K562 (cell line): Measurements from ENCODE around the gene MTX3. TPM values are rescaled to one million over a fixed set of nuclear protein-coding genes. Genes with fewer than 3 reads are reported as not detected.

Experiments used
- ERF ChIP-seq: fragments of 450-650 bp; formaldehyde crosslinking; IDR thresholded peaks from 2 replicates; pipeline ENCODE4 v1.4.0; 2020; ENCODE audit warnings: mild to moderate bottlenecking, mixed read lengths
- SREBF2 ChIP-seq: sonication (generic); formaldehyde crosslinking; IDR thresholded peaks from 2 replicates; pipeline ENCODE4 v1.4.0; 2020; ENCODE audit warnings: mild to moderate bottlenecking, missing genetic modification reagents
- polyA plus RNA-seq, 8 experiments: library from polyadenylated mRNA; depleted of rRNA in 4 of 8; stranded (reverse) in 5 of 8; unstranded in 3 of 8; fragments of >200 nt; fragmentation: Nextera tagmentation in 2 of 8; fragmentation: Illumina TruSeq in 1 of 8; extraction: Ambion mirVana in 2 of 8; extraction: Trizol in 1 of 8; gene quantifications; 2 replicates each; pipeline versions ENCODE4 v1.2.1 to v1.2.3, GENCODE V29; 2011 to 2014; ENCODE audit warnings: inconsistent platforms in 1 of 8, missing spikeins in 1 of 8
- total RNA-seq, 7 experiments: library from RNA; depleted of rRNA in 6 of 7; stranded (reverse); fragments of >200 nt in 6 of 7; fragmentation: Illumina TruSeq in 2 of 7; extraction: Trizol in 2 of 7; gene quantifications; 2 replicates each; pipeline versions ENCODE4 v1.2.1 to v1.2.3, GENCODE V29; 2011 to 2021; ENCODE audit warnings: low replicate concordance in 1 of 7
- TF ChIP-seq, protein P1 (sequence below), 3 experiments: IDR thresholded peaks in 2 of 3; conservative IDR thresholded peaks in 1 of 3; 2 replicates each; pipeline ENCODE4 v1.5.1; 2011 to 2012; ENCODE audit warnings: low read length in 3 of 3, mild to moderate bottlenecking in 3 of 3, control low read depth in 2 of 3, improper control_type of control experiment in 1 of 3, inconsistent platforms in 1 of 3, low read depth in 1 of 3, mixed read lengths in 1 of 3, moderate library complexity in 1 of 3; ENCODE audit not compliant: insufficient read depth in 2 of 3
- TF ChIP-seq, protein P2 (sequence below): fragments of 250-450 bp; sonication (Bioruptor Pico); IDR thresholded peaks from 2 replicates; pipeline ENCODE4 v1.4.0; 2020
- TF ChIP-seq, protein P3 (sequence below): sonication (generic); formaldehyde crosslinking; IDR thresholded peaks from 2 replicates; pipeline ENCODE4 v1.8.1; 2023; ENCODE audit warnings: mild to moderate bottlenecking, missing genetic modification reagents

Gene MTX3
- total and polyA plus RNA-seq, 9 of the 15 experiments (the other 6 are each of a cell fraction or from before 2014, with no cell fraction given), result 0.04 to 0.36 (median 0.15) TPM; not detected in 1

DNA sequence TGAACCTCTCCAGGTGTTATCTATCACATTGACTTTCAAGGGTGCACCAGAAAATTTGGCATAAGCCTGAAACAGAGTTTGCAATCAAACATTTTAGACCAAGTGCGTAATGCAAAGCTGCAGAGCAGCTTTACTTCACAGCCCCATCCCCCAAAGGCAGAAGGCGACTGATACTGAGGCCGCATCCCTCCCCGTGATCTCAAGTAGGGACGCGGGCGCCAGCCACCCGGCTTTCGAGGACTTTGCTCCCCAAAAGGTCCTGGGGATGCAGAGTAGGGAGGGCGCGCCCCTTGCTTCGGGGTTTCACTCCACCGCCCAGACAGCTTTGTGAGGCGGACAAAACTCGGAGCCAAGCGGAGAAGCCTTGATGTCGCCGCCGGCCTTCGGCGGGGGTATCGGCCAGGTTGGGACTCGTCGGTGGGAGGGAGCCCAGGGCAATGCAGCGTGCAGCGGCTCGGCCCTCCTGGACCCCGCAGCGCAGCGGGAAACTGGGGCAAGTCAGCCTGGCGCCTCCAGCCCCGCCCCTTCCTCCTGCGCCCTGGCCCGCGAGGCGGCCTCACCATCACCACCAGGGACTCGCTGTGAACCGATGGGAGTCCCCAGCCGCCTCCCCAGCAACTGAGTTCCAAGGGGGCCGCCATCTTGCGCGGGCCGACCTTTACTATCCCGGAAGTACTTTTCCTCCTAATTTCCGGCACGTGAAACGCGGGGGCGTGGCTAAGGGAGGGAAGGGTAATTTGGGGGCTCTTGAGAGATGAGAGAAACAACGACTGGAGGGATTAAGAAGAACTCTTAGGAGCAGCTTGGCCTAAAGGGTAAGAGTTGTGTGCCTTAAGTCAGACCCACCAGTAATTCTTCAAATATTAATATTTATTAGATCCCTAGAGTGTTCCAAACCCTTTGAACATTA is at the start of gene MTX3 (continued):
- TF ChIP-seq, protein P1, sequence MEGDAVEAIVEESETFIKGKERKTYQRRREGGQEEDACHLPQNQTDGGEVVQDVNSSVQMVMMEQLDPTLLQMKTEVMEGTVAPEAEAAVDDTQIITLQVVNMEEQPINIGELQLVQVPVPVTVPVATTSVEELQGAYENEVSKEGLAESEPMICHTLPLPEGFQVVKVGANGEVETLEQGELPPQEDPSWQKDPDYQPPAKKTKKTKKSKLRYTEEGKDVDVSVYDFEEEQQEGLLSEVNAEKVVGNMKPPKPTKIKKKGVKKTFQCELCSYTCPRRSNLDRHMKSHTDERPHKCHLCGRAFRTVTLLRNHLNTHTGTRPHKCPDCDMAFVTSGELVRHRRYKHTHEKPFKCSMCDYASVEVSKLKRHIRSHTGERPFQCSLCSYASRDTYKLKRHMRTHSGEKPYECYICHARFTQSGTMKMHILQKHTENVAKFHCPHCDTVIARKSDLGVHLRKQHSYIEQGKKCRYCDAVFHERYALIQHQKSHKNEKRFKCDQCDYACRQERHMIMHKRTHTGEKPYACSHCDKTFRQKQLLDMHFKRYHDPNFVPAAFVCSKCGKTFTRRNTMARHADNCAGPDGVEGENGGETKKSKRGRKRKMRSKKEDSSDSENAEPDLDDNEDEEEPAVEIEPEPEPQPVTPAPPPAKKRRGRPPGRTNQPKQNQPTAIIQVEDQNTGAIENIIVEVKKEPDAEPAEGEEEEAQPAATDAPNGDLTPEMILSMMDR (IDR thresholded peaks at IDR 0.05 in 2 of 3, conservative IDR thresholded peaks at IDR 0.05 in 1 of 3; ENCODE audit: insufficient read depth in 2 of 3, low read depth in 1 of 3, low read length in 3 of 3), result no peak
- TF ChIP-seq SREBF2 (CRISPR knock-in tag) (no peak), ERF (CRISPR knock-in tag) (no peak)
- TF ChIP-seq, protein P2, sequence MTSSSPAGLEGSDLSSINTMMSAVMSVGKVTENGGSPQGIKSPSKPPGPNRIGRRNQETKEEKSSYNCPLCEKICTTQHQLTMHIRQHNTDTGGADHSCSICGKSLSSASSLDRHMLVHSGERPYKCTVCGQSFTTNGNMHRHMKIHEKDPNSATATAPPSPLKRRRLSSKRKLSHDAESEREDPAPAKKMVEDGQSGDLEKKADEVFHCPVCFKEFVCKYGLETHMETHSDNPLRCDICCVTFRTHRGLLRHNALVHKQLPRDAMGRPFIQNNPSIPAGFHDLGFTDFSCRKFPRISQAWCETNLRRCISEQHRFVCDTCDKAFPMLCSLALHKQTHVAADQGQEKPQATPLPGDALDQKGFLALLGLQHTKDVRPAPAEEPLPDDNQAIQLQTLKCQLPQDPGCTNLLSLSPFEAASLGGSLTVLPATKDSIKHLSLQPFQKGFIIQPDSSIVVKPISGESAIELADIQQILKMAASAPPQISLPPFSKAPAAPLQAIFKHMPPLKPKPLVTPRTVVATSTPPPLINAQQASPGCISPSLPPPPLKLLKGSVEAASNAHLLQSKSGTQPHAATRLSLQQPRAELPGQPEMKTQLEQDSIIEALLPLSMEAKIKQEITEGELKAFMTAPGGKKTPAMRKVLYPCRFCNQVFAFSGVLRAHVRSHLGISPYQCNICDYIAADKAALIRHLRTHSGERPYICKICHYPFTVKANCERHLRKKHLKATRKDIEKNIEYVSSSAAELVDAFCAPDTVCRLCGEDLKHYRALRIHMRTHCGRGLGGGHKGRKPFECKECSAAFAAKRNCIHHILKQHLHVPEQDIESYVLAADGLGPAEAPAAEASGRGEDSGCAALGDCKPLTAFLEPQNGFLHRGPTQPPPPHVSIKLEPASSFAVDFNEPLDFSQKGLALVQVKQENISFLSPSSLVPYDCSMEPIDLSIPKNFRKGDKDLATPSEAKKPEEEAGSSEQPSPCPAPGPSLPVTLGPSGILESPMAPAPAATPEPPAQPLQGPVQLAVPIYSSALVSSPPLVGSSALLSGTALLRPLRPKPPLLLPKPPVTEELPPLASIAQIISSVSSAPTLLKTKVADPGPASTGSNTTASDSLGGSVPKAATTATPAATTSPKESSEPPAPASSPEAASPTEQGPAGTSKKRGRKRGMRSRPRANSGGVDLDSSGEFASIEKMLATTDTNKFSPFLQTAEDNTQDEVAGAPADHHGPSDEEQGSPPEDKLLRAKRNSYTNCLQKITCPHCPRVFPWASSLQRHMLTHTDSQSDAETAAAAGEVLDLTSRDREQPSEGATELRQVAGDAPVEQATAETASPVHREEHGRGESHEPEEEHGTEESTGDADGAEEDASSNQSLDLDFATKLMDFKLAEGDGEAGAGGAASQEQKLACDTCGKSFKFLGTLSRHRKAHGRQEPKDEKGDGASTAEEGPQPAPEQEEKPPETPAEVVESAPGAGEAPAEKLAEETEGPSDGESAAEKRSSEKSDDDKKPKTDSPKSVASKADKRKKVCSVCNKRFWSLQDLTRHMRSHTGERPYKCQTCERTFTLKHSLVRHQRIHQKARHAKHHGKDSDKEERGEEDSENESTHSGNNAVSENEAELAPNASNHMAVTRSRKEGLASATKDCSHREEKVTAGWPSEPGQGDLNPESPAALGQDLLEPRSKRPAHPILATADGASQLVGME (CRISPR knock-in tag), result no peak
- TF ChIP-seq, protein P3, sequence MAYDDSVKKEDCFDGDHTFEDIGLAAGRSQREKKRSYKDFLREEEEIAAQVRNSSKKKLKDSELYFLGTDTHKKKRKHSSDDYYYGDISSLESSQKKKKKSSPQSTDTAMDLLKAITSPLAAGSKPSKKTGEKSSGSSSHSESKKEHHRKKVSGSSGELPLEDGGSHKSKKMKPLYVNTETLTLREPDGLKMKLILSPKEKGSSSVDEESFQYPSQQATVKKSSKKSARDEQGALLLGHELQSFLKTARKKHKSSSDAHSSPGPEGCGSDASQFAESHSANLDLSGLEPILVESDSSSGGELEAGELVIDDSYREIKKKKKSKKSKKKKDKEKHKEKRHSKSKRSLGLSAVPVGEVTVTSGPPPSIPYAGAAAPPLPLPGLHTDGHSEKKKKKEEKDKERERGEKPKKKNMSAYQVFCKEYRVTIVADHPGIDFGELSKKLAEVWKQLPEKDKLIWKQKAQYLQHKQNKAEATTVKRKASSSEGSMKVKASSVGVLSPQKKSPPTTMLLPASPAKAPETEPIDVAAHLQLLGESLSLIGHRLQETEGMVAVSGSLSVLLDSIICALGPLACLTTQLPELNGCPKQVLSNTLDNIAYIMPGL (CRISPR knock-in tag), result no peak
